ENCODE results near the gene VGLL1. TPM values are rescaled to one million over a fixed set of nuclear protein-coding genes. Genes with fewer than 3 reads are reported as not detected.

VGLL1 gene
- total and polyA plus RNA-seq, 2 experiments from 2014 or later, result not detected

- Histone ChIP-seq H3K4me3 (no peak overlapping the region), H3K9me3 (ENCODE audit: low read depth) (no peaks in the 10 kb centered on the region), H4K20me1 (ENCODE audit: insufficient read depth) (no peaks in the 10 kb centered on the region), H3K4me1 (ENCODE audit: insufficient read depth) (no peaks in the 10 kb centered on the region), H3K27me3 (replicated peaks; ENCODE audit: insufficient read depth) (no peaks in the 10 kb centered on the region), H3F3A (ENCODE audit: insufficient read depth) (no peaks in the 10 kb centered on the region), H3K79me2 (ENCODE audit: insufficient read depth) (no peaks in the 10 kb centered on the region), H2AFZ (no peak overlapping the region), H3K9ac (no peak overlapping the region), H3K36me3 (ENCODE audit: low read depth) (no peaks in the 10 kb centered on the region), H3K9me2 (ENCODE audit: insufficient read depth) (no peaks in the 10 kb centered on the region), H3K27ac (no peak overlapping the region), H3K4me2 (ENCODE audit: unreplicated experiment) (no peak overlapping the region)
- 42 to 52% methylated on average over 7 of the region's 7 CpGs for WGBS, 2 experiments (ENCODE audit: low coverage in 1 of 2, low lambda C conversion rate in 2 of 2, missing lambda C conversion rate in 2 of 2)
- no peak for DNase-seq
- in situ Hi-C loops (cut with MboI), result no loop called here
- TF ChIP-seq EZH2phosphoT487 (IDR thresholded peaks at IDR 0.05; ENCODE audit: insufficient read depth, low read depth) (no peak), EZH2 (IDR thresholded peaks at IDR 0.05; ENCODE audit: insufficient read depth, poor library complexity, severe bottlenecking) (no peak)
These were observed 10.3 kb downstream of the VGLL1 start for GRCh38 chrX:136542281-136542680.

GRCh38 chrX:136546371-136546781, 14.4 kb downstream of the VGLL1 start:
- in situ Hi-C loops (cut with MboI), result no loop called here
- H3K9me2 ChIP-seq (ENCODE audit: insufficient read depth), result no peaks in the 10 kb centered on the region
- H3K4me2 ChIP-seq (ENCODE audit: unreplicated experiment), result no peak overlapping the region
- no peaks in the 10 kb centered on the region for H3K27me3 ChIP-seq (replicated peaks; ENCODE audit: insufficient read depth)
- DNase-seq, result no peak
- WGBS, 2 experiments (ENCODE audit: low coverage in 1 of 2, low lambda C conversion rate in 2 of 2, missing lambda C conversion rate in 2 of 2), result 40 to 49% methylated on average over 3 of the region's 3 CpGs
- H3K9me3 ChIP-seq (ENCODE audit: low read depth), result no peaks in the 10 kb centered on the region
- H3F3A ChIP-seq (ENCODE audit: insufficient read depth), result no peaks in the 10 kb centered on the region
- H4K20me1 ChIP-seq (ENCODE audit: insufficient read depth), result no peaks in the 10 kb centered on the region
- H3K4me1 ChIP-seq (ENCODE audit: insufficient read depth), result no peaks in the 10 kb centered on the region
- H3K9ac ChIP-seq, result no peak overlapping the region
- no peaks in the 10 kb centered on the region for H3K36me3 ChIP-seq (ENCODE audit: low read depth)
- no peak overlapping the region for H3K27ac ChIP-seq
- no peak for TF ChIP-seq EZH2phosphoT487 (IDR thresholded peaks at IDR 0.05; ENCODE audit: insufficient read depth, low read depth)
- no peak for TF ChIP-seq EZH2 (IDR thresholded peaks at IDR 0.05; ENCODE audit: insufficient read depth, poor library complexity, severe bottlenecking)
- H2AFZ ChIP-seq, result no peak overlapping the region
- no peaks in the 10 kb centered on the region for H3K79me2 ChIP-seq (ENCODE audit: insufficient read depth)
- no peak overlapping the region for H3K4me3 ChIP-seq

GRCh38 chrX:136549226-136549625, 17.2 kb downstream of the VGLL1 start:
- Histone ChIP-seq H3K27ac (no peak overlapping the region), H3K9ac (no peak overlapping the region), H3K27me3 (replicated peaks; ENCODE audit: insufficient read depth) (no peaks in the 10 kb centered on the region), H3K4me2 (ENCODE audit: unreplicated experiment) (no peak overlapping the region), H4K20me1 (ENCODE audit: insufficient read depth) (no peaks in the 10 kb centered on the region), H3K4me1 (ENCODE audit: insufficient read depth) (no peaks in the 10 kb centered on the region), H3K36me3 (ENCODE audit: low read depth) (no peaks in the 10 kb centered on the region), H3K9me3 (ENCODE audit: low read depth) (no peaks in the 10 kb centered on the region), H3F3A (ENCODE audit: insufficient read depth) (no peaks in the 10 kb centered on the region), H2AFZ (no peak overlapping the region), H3K4me3 (no peak overlapping the region), H3K79me2 (ENCODE audit: insufficient read depth) (no peaks in the 10 kb centered on the region), H3K9me2 (ENCODE audit: insufficient read depth) (no peaks in the 10 kb centered on the region)
- in situ Hi-C loops (cut with MboI), result no loop called here
- no peak for TF ChIP-seq EZH2 (IDR thresholded peaks at IDR 0.05; ENCODE audit: insufficient read depth, poor library complexity, severe bottlenecking)
- TF ChIP-seq EZH2phosphoT487 (IDR thresholded peaks at IDR 0.05; ENCODE audit: insufficient read depth, low read depth), result no peak
- WGBS, 2 experiments (ENCODE audit: low coverage in 1 of 2, low lambda C conversion rate in 2 of 2, missing lambda C conversion rate in 2 of 2), result 58% methylated on average over 5 of the region's 5 CpGs
- no peak for DNase-seq

GRCh38 chrX:136551410-136551809, 19.4 kb downstream of the VGLL1 start:
- TF ChIP-seq EZH2phosphoT487 (IDR thresholded peaks at IDR 0.05; ENCODE audit: insufficient read depth, low read depth), result no peak
- TF ChIP-seq EZH2 (IDR thresholded peaks at IDR 0.05; ENCODE audit: insufficient read depth, poor library complexity, severe bottlenecking), result no peak
- Histone ChIP-seq H3K9me3 (ENCODE audit: low read depth) (no peaks in the 10 kb centered on the region), H3F3A (ENCODE audit: insufficient read depth) (no peaks in the 10 kb centered on the region), H3K4me3 (no peak overlapping the region), H3K9me2 (ENCODE audit: insufficient read depth) (no peaks in the 10 kb centered on the region), H3K27ac (no peak overlapping the region), H3K4me2 (ENCODE audit: unreplicated experiment) (no peak overlapping the region), H3K4me1 (ENCODE audit: insufficient read depth) (no peaks in the 10 kb centered on the region), H3K27me3 (replicated peaks; ENCODE audit: insufficient read depth) (no peaks in the 10 kb centered on the region), H3K9ac (no peak overlapping the region), H3K79me2 (ENCODE audit: insufficient read depth) (no peaks in the 10 kb centered on the region), H2AFZ (no peak overlapping the region), H3K36me3 (ENCODE audit: low read depth) (no peaks in the 10 kb centered on the region), H4K20me1 (ENCODE audit: insufficient read depth) (no peaks in the 10 kb centered on the region)
- in situ Hi-C loops (cut with MboI), result no loop called here
- 11 to 19% methylated on average over 1 of the region's 1 CpG for WGBS, 2 experiments (ENCODE audit: low coverage in 1 of 2, low lambda C conversion rate in 2 of 2, missing lambda C conversion rate in 2 of 2)
- no peak for DNase-seq

- H4K20me1 ChIP-seq (ENCODE audit: insufficient read depth), result no peaks in the 10 kb centered on the region
- no peaks in the 10 kb centered on the region for H3K9me2 ChIP-seq (ENCODE audit: insufficient read depth)
- H3K27me3 ChIP-seq (replicated peaks; ENCODE audit: insufficient read depth), result no peaks in the 10 kb centered on the region
- H2AFZ ChIP-seq, result no peak overlapping the region
- H3K27ac ChIP-seq, result no peak overlapping the region
- DNase-seq, result no peak
- no peak overlapping the region for H3K4me2 ChIP-seq (ENCODE audit: unreplicated experiment)
- H3K9ac ChIP-seq, result no peak overlapping the region
- H3K79me2 ChIP-seq (ENCODE audit: insufficient read depth), result no peaks in the 10 kb centered on the region
- no peaks in the 10 kb centered on the region for H3K9me3 ChIP-seq (ENCODE audit: low read depth)
- TF ChIP-seq EZH2 (IDR thresholded peaks at IDR 0.05; ENCODE audit: insufficient read depth, poor library complexity, severe bottlenecking), result no peak
- no peak for TF ChIP-seq EZH2phosphoT487 (IDR thresholded peaks at IDR 0.05; ENCODE audit: insufficient read depth, low read depth)
- H3F3A ChIP-seq (ENCODE audit: insufficient read depth), result no peaks in the 10 kb centered on the region
- WGBS, 2 experiments (ENCODE audit: low coverage in 1 of 2, low lambda C conversion rate in 2 of 2, missing lambda C conversion rate in 2 of 2), result 35 to 47% methylated on average over 2 of the region's 2 CpGs
- no peaks in the 10 kb centered on the region for H3K36me3 ChIP-seq (ENCODE audit: low read depth)
- H3K4me1 ChIP-seq (ENCODE audit: insufficient read depth), result no peaks in the 10 kb centered on the region
- in situ Hi-C loops (cut with MboI), result no loop called here
- no peak overlapping the region for H3K4me3 ChIP-seq
These were observed 23.7 kb downstream of the VGLL1 start for GRCh38 chrX:136555694-136556093.
